GM19351 (cell line): ENCODE results near the gene NFAM1.

ENCODE experiments used
- ATAC-seq: cut with Tn5 transposase; IDR thresholded peaks from one replicate; pipeline ENCODE4 v1.9.1; 2021; ENCODE audit warnings: mild to moderate bottlenecking, moderate library complexity; ENCODE audit not compliant: unreplicated experiment

Gene NFAM1

GRCh38 chr22:42363892-42364291, 68.3 kb downstream of the NFAM1 start:
- no peak for ATAC-seq

GRCh38 chr22:42361523-42361922, 70.7 kb downstream of the NFAM1 start:
- no peak for ATAC-seq

GRCh38 chr22:42360348-42360747, 71.9 kb downstream of the NFAM1 start:
- ATAC-seq: no peak

GRCh38 chr22:42358643-42359558, 73.3 kb downstream of the NFAM1 start:
- ATAC-seq: no peak

GRCh38 chr22:42357634-42358296, 74.4 kb downstream of the NFAM1 start:
- no peak for ATAC-seq

GRCh38 chr22:42357221-42357620, 75.0 kb downstream of the NFAM1 start:
- no peak for ATAC-seq

GRCh38 chr22:42356533-42356932, 75.7 kb downstream of the NFAM1 start:
- ATAC-seq: no peak

GRCh38 chr22:42353883-42354727, 78.1 kb downstream of the NFAM1 start:
- ATAC-seq: no peak

- no peak for ATAC-seq
These were observed 81.8 kb downstream of the NFAM1 start for GRCh38 chr22:42350373-42350772.

- no peak for ATAC-seq
These were observed 84.8 kb downstream of the NFAM1 start for GRCh38 chr22:42347281-42347824.

- ATAC-seq: no peak
These were observed 85.5 kb downstream of the NFAM1 start for GRCh38 chr22:42346722-42347121.

GRCh38 chr22:42345458-42345857, 86.7 kb downstream of the NFAM1 start:
- no peak for ATAC-seq

- no peak for ATAC-seq
These were observed 87.8 kb downstream of the NFAM1 start for GRCh38 chr22:42344361-42344905.

- ATAC-seq: no peak
These were observed 88.6 kb downstream of the NFAM1 start for GRCh38 chr22:42343531-42344081.

- ATAC-seq: no peak
These were observed 89.1 kb downstream of the NFAM1 start for GRCh38 chr22:42343121-42343454.

- ATAC-seq: no peak
These were observed 89.6 kb downstream of the NFAM1 start for GRCh38 chr22:42342426-42343120.

GRCh38 chr22:42341779-42342178, 90.4 kb downstream of the NFAM1 start:
- ATAC-seq: no peak

- no peak for ATAC-seq
These were observed 91.3 kb downstream of the NFAM1 start for GRCh38 chr22:42340829-42341383.

- no peak for ATAC-seq
These were observed 92.1 kb downstream of the NFAM1 start for GRCh38 chr22:42340150-42340549.

GRCh38 chr22:42338479-42338878, 93.7 kb downstream of the NFAM1 start:
- no peak for ATAC-seq
